CD4-positive, alpha-beta T cell (primary cell): ENCODE measurements around the gene MMRN2. TPM values are rescaled to one million over a fixed set of nuclear protein-coding genes. Genes with fewer than 3 reads are reported as not detected.
"Not testable (repeated sequence)": the region's sequence is repeated elsewhere in the genome, so short reads cannot be mapped to it uniquely, and the experiment has no call there.

ENCODE experiments used
- ATAC-seq: fragments of 200-7000 bp; cut with Tn5 transposase; one replicate; pipeline ENCODE4 v1.10.0; 2022; ENCODE audit warnings: mild to moderate bottlenecking; ENCODE audit not compliant: poor library complexity
- CTCF ChIA-PET: fragments of 350-600 bp; sonication (Branson Sonifier 250); formaldehyde crosslinking; loops from one replicate; lab custom pipeline; 2021; ENCODE audit warnings: antibody characterized with exemption, inconsistent platforms; lab: Charles Lee
- POLR2A ChIA-PET: fragments of 350-600 bp; sonication (Branson Sonifier 250); formaldehyde crosslinking; loops from one replicate; lab custom pipeline; 2021; ENCODE audit warnings: antibody characterized with exemption, inconsistent platforms; lab: Charles Lee
- DNase-seq, 14 experiments: peaks; one replicate each; pipeline ENCODE4 v3.0.0-alpha.2; 2013 to 2020; ENCODE audit warnings: mixed read lengths in 2 of 14
- H3K27ac ChIP-seq, 2 donors: one replicate each; pipeline versions ENCODE4 v1.5.1 to v1.7.0; 2013; ENCODE audit warnings: low read length in 2 of 2, low read depth in 1 of 2, mild to moderate bottlenecking in 1 of 2
- H3K27me3 ChIP-seq, 2 experiments: 1 replicate in 1 of 2; 2 replicates in 1 of 2; pipeline versions ENCODE4 v1.6.1 to v1.7.0; 2013; ENCODE audit warnings: low read length in 2 of 2, control low read depth in 1 of 2, mild to moderate bottlenecking in 1 of 2, moderate library complexity in 1 of 2; ENCODE audit not compliant: insufficient read depth in 2 of 2, control insufficient read depth in 1 of 2
- H3K36me3 ChIP-seq: one replicate; pipeline ENCODE4 v1.6.1; 2013; ENCODE audit warnings: low read length, control low read depth; ENCODE audit not compliant: insufficient read depth
- H3K4me1 ChIP-seq: one replicate; pipeline ENCODE4 v1.6.1; 2013; ENCODE audit warnings: low read length, control low read depth; ENCODE audit not compliant: insufficient read depth
- H3K4me3 ChIP-seq: one replicate; pipeline ENCODE4 v1.5.1; 2013; ENCODE audit warnings: mild to moderate bottlenecking, low read length, moderate library complexity
- H3K9me3 ChIP-seq, 2 experiments: 1 replicate in 1 of 2; 2 replicates in 1 of 2; pipeline versions ENCODE4 v1.6.1 to v1.7.0; 2013; ENCODE audit warnings: low read length in 2 of 2, mild to moderate bottlenecking in 2 of 2, control low read depth in 1 of 2, moderate library complexity in 1 of 2; ENCODE audit not compliant: control insufficient read depth in 1 of 2, insufficient read depth in 1 of 2
- H3K27ac Mint-ChIP-seq: one replicate; pipeline ENCODE4 v1.8.0; 2020; ENCODE audit warnings: mixed read lengths
- H3K27me3 Mint-ChIP-seq: one replicate; pipeline ENCODE4 v1.8.0; 2021; ENCODE audit warnings: mixed read lengths
- H3K36me3 Mint-ChIP-seq: one replicate; pipeline ENCODE4 v1.8.0; 2021; ENCODE audit warnings: low read depth, mixed read lengths
- H3K4me1 Mint-ChIP-seq: one replicate; pipeline ENCODE4 v1.8.0; 2021; ENCODE audit warnings: low read depth, mixed read lengths
- H3K4me3 Mint-ChIP-seq: one replicate; pipeline ENCODE4 v1.8.0; 2020; ENCODE audit warnings: mild to moderate bottlenecking, mixed read lengths
- H3K9me3 Mint-ChIP-seq: one replicate; pipeline ENCODE4 v1.8.0; 2020; ENCODE audit warnings: mixed read lengths
- CTCF ChIP-seq: fragments of 200-600 bp; IDR thresholded peaks from one replicate; pipeline ENCODE4 v1.8.0; 2022; ENCODE audit warnings: antibody characterized with exemption, mild to moderate bottlenecking
- intact Hi-C, 2 experiments: fragments of 100-400 bp; cut with DNase I in 1 of 2; cut with micrococcal nuclease in 1 of 2; formaldehyde crosslinking; loops; one replicate each; pipeline versions ENCODE4 v1.15.1 to v1.9.0; 2023 to 2025; cut with DNase I, micrococcal nuclease
- total RNA-seq, 174 experiments: library from RNA in 2 of 174; stranded (reverse) in 2 of 174; gene quantifications; one replicate each; pipeline ENCODE4 v1.2.3 and lab custom pipeline; 2021 to 2026

The MMRN2 gene
- total RNA-seq, 2 experiments from 2014 or later, result 0.47 to 1.8 TPM

- Histone ChIP-seq H3K27ac (no peak overlapping the region), H3K9me3 (no peaks in the 10 kb centered on the region), H3K36me3 (no peaks in the 10 kb centered on the region), H3K4me1 (peaks cover 5% of the 10 kb centered on the region), H3K27me3 (no peaks in the 10 kb centered on the region), H3K4me3 (no peak overlapping the region)
- POLR2A ChIA-PET, result no interaction called here
- H3K4me1 Mint-ChIP-seq, result no peaks in the 10 kb centered on the region
- DNase-seq (no peak), ATAC-seq (no peak)
- H3K27ac Mint-ChIP-seq, result no peak overlapping the region
- no peak overlapping the region for H3K4me3 Mint-ChIP-seq
- intact Hi-C loops, result no loop called here
- CTCF ChIA-PET, result interaction anchor here (2.0 kb wide), 1 partner anchor 26 kb away, joined by 5 read pairs; no protein-coding TSS in a partner anchor
- H3K36me3 Mint-ChIP-seq, result no peaks in the 10 kb centered on the region
- no peak for TF ChIP-seq CTCF
- no peaks in the 10 kb centered on the region for H3K9me3 Mint-ChIP-seq
- no peaks in the 10 kb centered on the region for H3K27me3 Mint-ChIP-seq
Observed at GRCh38 chr10:86940677-86941076, 16.7 kb downstream of the MMRN2 start.

DNA sequence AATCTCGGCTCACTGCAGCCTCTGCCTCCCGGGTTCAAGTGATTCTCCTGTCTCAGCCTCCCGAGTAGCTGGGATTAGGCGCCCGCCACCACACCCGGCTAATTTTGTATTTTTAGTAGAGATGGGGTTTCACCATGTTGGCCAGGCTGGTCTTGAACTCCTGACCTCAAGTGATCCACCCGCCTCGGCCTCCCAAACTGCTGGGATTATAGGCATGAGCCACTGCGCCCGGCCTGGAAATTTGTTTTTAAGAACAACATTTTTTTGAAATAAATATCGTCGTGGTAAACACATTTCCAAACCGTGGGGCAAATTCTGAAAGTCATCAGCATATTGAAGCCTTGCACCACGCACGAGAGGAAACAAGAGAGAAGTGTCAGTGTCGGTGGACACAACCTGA lies 17.3 kb downstream of the MMRN2 start:
- H3K36me3 Mint-ChIP-seq, H3K9me3 Mint-ChIP-seq, H3K36me3 ChIP-seq, ATAC-seq, H3K4me3 ChIP-seq, intact Hi-C loops, H3K27ac Mint-ChIP-seq, H3K4me1 Mint-ChIP-seq, DNase-seq, H3K27me3 Mint-ChIP-seq, H3K4me3 Mint-ChIP-seq, H3K27me3 ChIP-seq, H3K9me3 ChIP-seq, H3K27ac ChIP-seq, H3K4me1 ChIP-seq: not testable (repeated sequence)
- ChIA-PET CTCF (interaction anchor here (0.6 to 1.5 kb wide), 4 partner anchors 31 to 1103 kb away, joined by 3 to 5 read pairs (median 3); partner anchors contain the start of gene SHLD2), POLR2A (interaction anchor here (2.1 kb wide), 1 partner anchor 28 kb away, joined by 6 read pairs; the partner anchor contains the start of gene ADIRF)

DNA sequence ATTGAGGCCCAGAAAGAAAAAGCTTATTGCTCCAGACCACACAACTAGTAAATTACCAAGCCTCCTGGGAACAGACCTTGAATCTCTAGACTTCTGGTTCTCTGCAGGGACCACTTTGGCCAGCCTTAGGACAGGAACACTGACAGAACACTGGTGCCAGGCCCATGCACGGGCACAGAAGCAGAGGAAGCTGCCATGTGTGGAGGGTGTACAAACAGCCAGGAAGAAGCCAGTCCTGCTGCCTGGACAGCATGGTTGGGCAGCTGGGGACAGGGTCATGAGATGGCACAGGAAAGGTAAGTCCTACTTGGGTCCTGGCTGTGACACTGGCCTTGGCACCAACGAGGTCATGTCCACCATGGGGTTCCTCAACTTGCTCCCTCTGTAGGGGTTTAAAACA lies 19.2 kb downstream of the MMRN2 start:
- Histone ChIP-seq H3K27ac (no peak overlapping the region), H3K9me3 (no peaks in the 10 kb centered on the region), H3K27me3 (no peaks in the 10 kb centered on the region), H3K36me3 (no peaks in the 10 kb centered on the region), H3K4me1 (peaks cover 5% of the 10 kb centered on the region), H3K4me3 (no peak overlapping the region)
- Mint-ChIP-seq H3K27ac (no peak overlapping the region), H3K4me3 (no peak overlapping the region), H3K36me3 (no peaks in the 10 kb centered on the region), H3K27me3 (no peaks in the 10 kb centered on the region), H3K9me3 (no peaks in the 10 kb centered on the region), H3K4me1 (no peaks in the 10 kb centered on the region)
- ATAC-seq (no peak), DNase-seq (no peak)
- intact Hi-C loops, result loop anchor here in 1 of 2 experiments (5.0 kb wide), 1 partner anchor 214 kb away; no protein-coding TSS in a partner anchor
- no peak for TF ChIP-seq CTCF
- CTCF ChIA-PET, result interaction anchor here (0.7 to 2.7 kb wide), 4 partner anchors 22 to 722 kb away, joined by 3 to 16 read pairs (median 5); no protein-coding TSS in a partner anchor
- POLR2A ChIA-PET, result interaction anchor here (2.1 kb wide), 1 partner anchor 30 kb away, joined by 6 read pairs; the partner anchor contains the start of gene ADIRF
